Measurements from ENCODE around the gene TMEM94. TPM values are rescaled to one million over a fixed set of nuclear protein-coding genes. Genes with fewer than 3 reads are reported as not detected.

TMEM94 gene
- total RNA-seq (10 to 100 TPM; 40.3 to 54.6 (median 50.3) TPM), polyA plus RNA-seq (41.0 TPM)
- long read RNA-seq, donor 1, partial matches to known transcripts = 38 of 51 reads
- long read RNA-seq, donor 1, other reads (novel, unspliced or antisense) = 13 of 51 reads
- long read RNA-seq, donor 2, full-length matches to known transcripts = 3 of 43 reads
- long read RNA-seq, donor 2, partial matches to known transcripts = 26 of 43 reads
- long read RNA-seq, donor 2, other reads (novel, unspliced or antisense) = 14 of 43 reads
- long read RNA-seq, donor 3, full-length matches to known transcripts = 2 of 60 reads
- long read RNA-seq, donor 3, partial matches to known transcripts = 52 of 60 reads
- long read RNA-seq, donor 3, other reads (novel, unspliced or antisense) = 6 of 60 reads
- long read RNA-seq, donor 4, full-length matches to known transcripts = 2 of 43 reads
- long read RNA-seq, donor 4, partial matches to known transcripts = 28 of 43 reads
- long read RNA-seq, donor 4, other reads (novel, unspliced or antisense) = 13 of 43 reads

GRCh38 chr17:75456417-75457046, at the start of gene TMEM94:
Gene TMEM94 (plus strand): TSS chr17:75456635. CDS start chr17:75471906, 15,271 bp downstream.
- DNase-seq (peak; percentile 95 to 98 (median 97)), ATAC-seq (peak; percentile 99)
- Histone ChIP-seq H3K27me3 (ENCODE audit: control insufficient read depth, insufficient read depth) (no peaks in the 10 kb centered on the region), H3K27ac (ENCODE audit: low read length) (peak within 1 kb of the TSS; percentile 91), H3K4me3 (ENCODE audit: low read length) (peak within 1 kb of the TSS; percentile 93), H3K9me3 (ENCODE audit: control insufficient read depth, low read length) (no peaks in the 10 kb centered on the region), H3K4me1 (ENCODE audit: control insufficient read depth, insufficient read depth, low read length) (peaks cover 2% of the 10 kb centered on the region)
- WGBS = under 1% methylated on average over 33 of the region's 33 CpGs
- intact Hi-C loops (cut with DNase I) = no loop called here

- 82% methylated on average over 2 of the region's 2 CpGs for WGBS
- H3K27me3 ChIP-seq (ENCODE audit: control insufficient read depth, insufficient read depth) = no peaks in the 10 kb centered on the region
- DNase-seq (no peak), ATAC-seq (no peak)
- no peak overlapping the region for H3K4me3 ChIP-seq (ENCODE audit: low read length)
- no peak overlapping the region for H3K27ac ChIP-seq (ENCODE audit: low read length)
- no peaks in the 10 kb centered on the region for H3K9me3 ChIP-seq (ENCODE audit: control insufficient read depth, low read length)
- H3K4me1 ChIP-seq (ENCODE audit: control insufficient read depth, insufficient read depth, low read length) = peaks cover 1% of the 10 kb centered on the region
- intact Hi-C loops (cut with DNase I) = loop anchor here in 1 of 4 donors (5.0 kb wide), 1 partner anchor 86 kb away; no protein-coding TSS in a partner anchor
Measured at GRCh38 chr17:75407655-75408352, 48.6 kb upstream of the TMEM94 start.

GRCh38 chr17:75410141-75410540, 46.3 kb upstream of the TMEM94 start:
- WGBS = 80% methylated on average over 4 of the region's 4 CpGs
- intact Hi-C loops (cut with DNase I) = loop anchor here in 1 of 4 donors (2.0 kb wide), 1 partner anchor 87 kb away; no protein-coding TSS in a partner anchor

GRCh38 chr17:75411328-75412067, 44.9 kb upstream of the TMEM94 start:
- Histone ChIP-seq H3K4me3 (ENCODE audit: low read length) (no peak overlapping the region), H3K27ac (ENCODE audit: low read length) (no peak overlapping the region), H3K4me1 (ENCODE audit: control insufficient read depth, insufficient read depth, low read length) (peaks cover 1% of the 10 kb centered on the region), H3K27me3 (ENCODE audit: control insufficient read depth, insufficient read depth) (no peaks in the 10 kb centered on the region), H3K9me3 (ENCODE audit: control insufficient read depth, low read length) (no peaks in the 10 kb centered on the region)
- ATAC-seq = no peak
- WGBS = 83% methylated on average over 5 of the region's 5 CpGs
- no peak for DNase-seq
- intact Hi-C loops (cut with DNase I) = loop anchor here in 1 of 4 donors (2.0 kb wide), 1 partner anchor 89 kb away; no protein-coding TSS in a partner anchor

More at GRCh38 chr17:75410141-75410540, 46.3 kb upstream of the TMEM94 start:
- Histone ChIP-seq H3K27me3 (ENCODE audit: control insufficient read depth, insufficient read depth) (no peaks in the 10 kb centered on the region), H3K4me3 (ENCODE audit: low read length) (no peak overlapping the region), H3K9me3 (ENCODE audit: control insufficient read depth, low read length) (no peaks in the 10 kb centered on the region), H3K4me1 (ENCODE audit: control insufficient read depth, insufficient read depth, low read length) (peaks cover 1% of the 10 kb centered on the region), H3K27ac (ENCODE audit: low read length) (no peak overlapping the region)
- DNase-seq (no peak), ATAC-seq (no peak)

GRCh38 chr17:75412455-75413317, 43.7 kb upstream of the TMEM94 start:
- H3K9me3 ChIP-seq (ENCODE audit: control insufficient read depth, low read length) = no peaks in the 10 kb centered on the region
- H3K4me3 ChIP-seq (ENCODE audit: low read length) = no peak overlapping the region
- DNase-seq (peak in 2 of 3 donors; percentile 39 to 71), ATAC-seq (peak; percentile 43 to 74)
- no peaks in the 10 kb centered on the region for H3K27me3 ChIP-seq (ENCODE audit: control insufficient read depth, insufficient read depth)
- WGBS = under 1% methylated on average over 8 of the region's 8 CpGs
- no peak overlapping the region for H3K27ac ChIP-seq (ENCODE audit: low read length)
- H3K4me1 ChIP-seq (ENCODE audit: control insufficient read depth, insufficient read depth, low read length) = peaks cover 1% of the 10 kb centered on the region
- intact Hi-C loops (cut with DNase I) = no loop called here

- WGBS = 92% methylated on average over 1 of the region's 1 CpG
- H3K27me3 ChIP-seq (ENCODE audit: control insufficient read depth, insufficient read depth) = no peaks in the 10 kb centered on the region
- no peaks in the 10 kb centered on the region for H3K9me3 ChIP-seq (ENCODE audit: control insufficient read depth, low read length)
- ATAC-seq (no peak), DNase-seq (no peak)
- intact Hi-C loops (cut with DNase I) = no loop called here
- no peak overlapping the region for H3K27ac ChIP-seq (ENCODE audit: low read length)
- H3K4me3 ChIP-seq (ENCODE audit: low read length) = no peak overlapping the region
- H3K4me1 ChIP-seq (ENCODE audit: control insufficient read depth, insufficient read depth, low read length) = peaks cover 1% of the 10 kb centered on the region
Measured at GRCh38 chr17:75414488-75414887, 41.9 kb upstream of the TMEM94 start.

- no peak for ATAC-seq
- no peaks in the 10 kb centered on the region for H3K27me3 ChIP-seq (ENCODE audit: control insufficient read depth, insufficient read depth)
- DNase-seq = no peak
- H3K4me3 ChIP-seq (ENCODE audit: low read length) = no peak overlapping the region
- WGBS = 88% methylated on average over 9 of the region's 9 CpGs
- intact Hi-C loops (cut with DNase I) = no loop called here
- peaks cover 1% of the 10 kb centered on the region for H3K4me1 ChIP-seq (ENCODE audit: control insufficient read depth, insufficient read depth, low read length)
- H3K27ac ChIP-seq (ENCODE audit: low read length) = no peak overlapping the region
- no peaks in the 10 kb centered on the region for H3K9me3 ChIP-seq (ENCODE audit: control insufficient read depth, low read length)
Measured at GRCh38 chr17:75416006-75416405, 40.4 kb upstream of the TMEM94 start.

- Histone ChIP-seq H3K27me3 (ENCODE audit: control insufficient read depth, insufficient read depth) (no peaks in the 10 kb centered on the region), H3K9me3 (ENCODE audit: control insufficient read depth, low read length) (no peaks in the 10 kb centered on the region), H3K4me3 (ENCODE audit: low read length) (no peak overlapping the region), H3K27ac (ENCODE audit: low read length) (no peak overlapping the region), H3K4me1 (ENCODE audit: control insufficient read depth, insufficient read depth, low read length) (peaks cover 1% of the 10 kb centered on the region)
- DNase-seq (peak in 1 of 3 donors; percentile 55), ATAC-seq (peak; percentile 46 to 70)
- WGBS = 40% methylated on average over 9 of the region's 9 CpGs
- intact Hi-C loops (cut with DNase I) = no loop called here
Measured at GRCh38 chr17:75417054-75417580, 39.3 kb upstream of the TMEM94 start.

- Histone ChIP-seq H3K27me3 (ENCODE audit: control insufficient read depth, insufficient read depth) (no peaks in the 10 kb centered on the region), H3K4me3 (ENCODE audit: low read length) (no peak overlapping the region), H3K27ac (ENCODE audit: low read length) (no peak overlapping the region), H3K4me1 (ENCODE audit: control insufficient read depth, insufficient read depth, low read length) (no peaks in the 10 kb centered on the region), H3K9me3 (ENCODE audit: control insufficient read depth, low read length) (no peaks in the 10 kb centered on the region)
- DNase-seq (no peak), ATAC-seq (no peak)
- intact Hi-C loops (cut with DNase I) = no loop called here
- 67% methylated on average over 5 of the region's 5 CpGs for WGBS
Measured at GRCh38 chr17:75418531-75418930, 37.9 kb upstream of the TMEM94 start.

All from right cardiac atrium (tissue), 5 donors.